OCI-LY3 (cell line): ENCODE data around the gene IL11.

ENCODE experiments used
- H2AFZ ChIP-seq: fragments of 200-600, 300-600 bp; shearing (Covaris generic); 2 replicates; pipeline ENCODE4 v1.6.0; 2014; ENCODE audit warnings: antibody characterized with exemption, low read depth, low read length
- H3K27ac ChIP-seq: fragments of 200-600, 300-600 bp; sonication (generic); 2 replicates; pipeline ENCODE4 v1.5.1; 2014; ENCODE audit warnings: mild to moderate bottlenecking, low read length, moderate library complexity, mixed read lengths
- H3K27me3 ChIP-seq: fragments of 200-600, 300-600 bp; sonication (generic); 2 replicates; pipeline ENCODE4 v1.6.1; 2014; ENCODE audit warnings: low read depth, low read length, mixed read lengths
- H3K36me3 ChIP-seq: fragments of 200-600, 300-600 bp; sonication (generic); replicated peaks from 2 replicates; pipeline ENCODE3; 2014; ENCODE audit warnings: low read depth, low read length, mixed read lengths
- H3K4me1 ChIP-seq: fragments of 300-600, 200-600 bp; sonication (generic); 2 replicates; pipeline ENCODE4 v1.6.1; 2014; ENCODE audit warnings: low read length, mixed read lengths
- H3K4me2 ChIP-seq: fragments of 200-600, 300-600 bp; sonication (generic); 2 replicates; pipeline ENCODE4 v1.6.1; 2014; ENCODE audit warnings: low read length, mixed read lengths
- H3K4me3 ChIP-seq: fragments of 300-600, 200-600 bp; sonication (generic); 2 replicates; pipeline ENCODE4 v1.5.1; 2014; ENCODE audit warnings: antibody characterized with exemption, mild to moderate bottlenecking, low read length, moderate library complexity
- H3K79me2 ChIP-seq: fragments of 300-600, 200-600 bp; shearing (Covaris generic); 2 replicates; pipeline ENCODE4 v1.6.1; 2014; ENCODE audit warnings: mild to moderate bottlenecking, low read length, mixed read lengths
- H3K9ac ChIP-seq: fragments of 300-600, 200-600 bp; shearing (Covaris generic); 2 replicates; pipeline ENCODE4 v1.6.0; 2014; ENCODE audit warnings: mild to moderate bottlenecking, low read length, moderate library complexity
- H3K9me3 ChIP-seq: fragments of 200-600, 300-600 bp; shearing (Covaris generic); 2 replicates; pipeline ENCODE4 v1.6.1; 2014; ENCODE audit warnings: low read length, mixed read lengths; ENCODE audit not compliant: insufficient read depth
- H4K20me1 ChIP-seq: fragments of 200-600, 300-600 bp; sonication (generic); 2 replicates; pipeline ENCODE4 v1.6.1; 2016; ENCODE audit warnings: low read length, mixed read lengths; ENCODE audit not compliant: insufficient read depth
- EZH2phosphoT487 ChIP-seq: fragments of 200-600 bp; shearing (Covaris generic); IDR thresholded peaks from 2 replicates; pipeline ENCODE4 v1.6.1; 2018; ENCODE audit warnings: antibody characterized with exemption, mixed run types, low read depth
- TF ChIP-seq, protein P1 (sequence below): fragments of 200-600, 300-600 bp; sonication (generic); IDR thresholded peaks from 2 replicates; pipeline ENCODE4 v1.5.1; 2014; ENCODE audit warnings: antibody characterized with exemption, low read length, low read depth

The IL11 gene

DNA sequence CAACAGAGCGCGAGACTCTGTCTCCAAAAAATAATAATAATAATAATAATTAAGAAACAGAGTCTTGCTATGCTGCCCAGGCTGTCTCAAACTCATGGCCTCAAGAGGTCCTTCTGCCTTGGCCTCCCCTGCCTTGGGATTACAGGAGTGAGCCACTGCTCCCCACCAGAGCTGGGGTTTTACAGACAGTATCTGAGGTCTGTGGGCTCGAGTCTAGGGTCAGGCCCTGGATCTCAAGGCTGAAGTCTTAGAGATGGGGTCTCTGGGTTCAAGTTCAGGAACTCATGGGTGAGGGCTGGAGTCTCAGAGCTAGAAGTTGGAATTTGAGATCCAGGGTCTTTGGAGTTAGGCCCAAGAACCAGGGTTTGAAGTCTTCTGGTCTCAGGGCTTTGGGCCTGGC, 3.5 kb downstream of the IL11 start:
- Histone ChIP-seq H4K20me1 (no peaks in the 10 kb centered on the region), H3K4me2 (no peak overlapping the region), H3K9ac (no peak overlapping the region), H3K36me3 (no peaks in the 10 kb centered on the region), H2AFZ (no peak overlapping the region), H3K27me3 (peaks cover 7% of the 10 kb centered on the region; the same call in 1 of the 2 replicates), H3K9me3 (no peaks in the 10 kb centered on the region), H3K27ac (no peak overlapping the region), H3K79me2 (no peaks in the 10 kb centered on the region), H3K4me3 (no peak overlapping the region), H3K4me1 (no peaks in the 10 kb centered on the region)
- no peak for TF ChIP-seq EZH2phosphoT487
- TF ChIP-seq, protein P1, sequence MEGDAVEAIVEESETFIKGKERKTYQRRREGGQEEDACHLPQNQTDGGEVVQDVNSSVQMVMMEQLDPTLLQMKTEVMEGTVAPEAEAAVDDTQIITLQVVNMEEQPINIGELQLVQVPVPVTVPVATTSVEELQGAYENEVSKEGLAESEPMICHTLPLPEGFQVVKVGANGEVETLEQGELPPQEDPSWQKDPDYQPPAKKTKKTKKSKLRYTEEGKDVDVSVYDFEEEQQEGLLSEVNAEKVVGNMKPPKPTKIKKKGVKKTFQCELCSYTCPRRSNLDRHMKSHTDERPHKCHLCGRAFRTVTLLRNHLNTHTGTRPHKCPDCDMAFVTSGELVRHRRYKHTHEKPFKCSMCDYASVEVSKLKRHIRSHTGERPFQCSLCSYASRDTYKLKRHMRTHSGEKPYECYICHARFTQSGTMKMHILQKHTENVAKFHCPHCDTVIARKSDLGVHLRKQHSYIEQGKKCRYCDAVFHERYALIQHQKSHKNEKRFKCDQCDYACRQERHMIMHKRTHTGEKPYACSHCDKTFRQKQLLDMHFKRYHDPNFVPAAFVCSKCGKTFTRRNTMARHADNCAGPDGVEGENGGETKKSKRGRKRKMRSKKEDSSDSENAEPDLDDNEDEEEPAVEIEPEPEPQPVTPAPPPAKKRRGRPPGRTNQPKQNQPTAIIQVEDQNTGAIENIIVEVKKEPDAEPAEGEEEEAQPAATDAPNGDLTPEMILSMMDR = no peak

GRCh38 chr19:55365964-55366363, 4.3 kb downstream of the IL11 start:
- TF ChIP-seq, protein P1 = no peak
- TF ChIP-seq EZH2phosphoT487 = no peak
- H3K27ac ChIP-seq = no peak overlapping the region

GRCh38 chr19:55365245-55365644, 5.0 kb downstream of the IL11 start:
- Histone ChIP-seq H3K4me2 (no peak overlapping the region), H3K27me3 (no peaks in the 10 kb centered on the region), H4K20me1 (no peaks in the 10 kb centered on the region), H3K9ac (no peak overlapping the region), H3K9me3 (no peaks in the 10 kb centered on the region), H3K79me2 (no peaks in the 10 kb centered on the region), H3K27ac (no peak overlapping the region), H3K4me3 (no peak overlapping the region), H3K36me3 (no peaks in the 10 kb centered on the region), H3K4me1 (no peaks in the 10 kb centered on the region), H2AFZ (no peak overlapping the region)
- no peak for TF ChIP-seq EZH2phosphoT487
- TF ChIP-seq, protein P1 = no peak

More at GRCh38 chr19:55365964-55366363, 4.3 kb downstream of the IL11 start:
- H3K79me2 ChIP-seq = no peaks in the 10 kb centered on the region
- no peak overlapping the region for H2AFZ ChIP-seq
- no peaks in the 10 kb centered on the region for H3K4me1 ChIP-seq
- no peaks in the 10 kb centered on the region for H4K20me1 ChIP-seq
- H3K9me3 ChIP-seq = no peaks in the 10 kb centered on the region
- H3K27me3 ChIP-seq = 0 out of 2 replicates have a peak, but pooled peaks cover 4% of the 10 kb centered on the region
- H3K36me3 ChIP-seq = no peaks in the 10 kb centered on the region
- H3K4me2 ChIP-seq = no peak overlapping the region
- no peak overlapping the region for H3K9ac ChIP-seq
- no peak overlapping the region for H3K4me3 ChIP-seq

DNA sequence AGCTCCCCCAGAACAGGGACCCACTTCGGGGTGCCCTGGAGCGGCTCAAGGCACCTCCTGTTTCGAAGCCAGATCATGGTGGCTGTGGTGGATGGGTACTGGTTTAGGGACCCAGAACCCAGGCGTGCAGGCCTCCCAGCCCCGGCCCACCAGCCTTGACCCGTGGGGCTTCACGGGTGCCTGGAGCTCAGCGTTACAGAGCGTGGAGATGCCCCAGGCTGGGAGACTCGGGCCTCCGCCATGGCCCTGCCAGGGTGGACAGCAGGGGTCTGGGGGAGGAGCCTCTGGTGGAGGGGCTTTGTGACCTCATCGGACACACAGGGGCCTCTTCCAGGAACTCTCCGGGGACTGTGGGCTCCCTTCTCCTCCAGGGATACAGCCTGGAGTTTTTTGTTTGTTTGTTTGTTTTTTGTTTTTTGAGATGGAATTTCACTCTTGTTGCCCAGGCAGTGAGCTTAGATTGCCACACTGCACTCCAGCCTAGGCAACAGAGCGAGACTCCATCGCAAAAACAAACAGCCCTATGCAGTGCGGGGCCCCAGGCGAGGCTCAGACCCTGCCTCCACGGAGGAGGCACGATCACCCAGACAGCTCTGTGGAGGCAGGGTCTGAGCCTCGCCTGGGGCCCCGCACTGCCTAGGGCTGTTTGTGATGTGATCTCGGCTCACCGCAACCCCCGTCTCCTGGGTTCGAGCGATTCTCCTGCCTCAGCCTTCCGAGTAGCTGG, 7.1 kb downstream of the IL11 start, which contains the start of gene GARIN5B:
TSS of gene GARIN5B (minus strand) at position 271 of the 727 bp plus-strand sequence. CDS start at position 77, 194 bp downstream.
- TF ChIP-seq, protein P1 = no peak
- TF ChIP-seq EZH2phosphoT487 = no peak
- no peaks in the 10 kb centered on the region for H3K4me1 ChIP-seq
- H3K9me3 ChIP-seq = no peaks in the 10 kb centered on the region
- no peaks in the 10 kb centered on the region for H4K20me1 ChIP-seq
- H3K4me2 ChIP-seq = no peak within 1 kb of the TSS
- no peaks in the 10 kb centered on the region for H3K36me3 ChIP-seq
- H3K79me2 ChIP-seq = no peaks in the 10 kb centered on the region
- H2AFZ ChIP-seq = no peak within 1 kb of the TSS
- no peaks in the 10 kb centered on the region for H3K27me3 ChIP-seq
- H3K4me3 ChIP-seq = no peak within 1 kb of the TSS
- H3K9ac ChIP-seq = no peak within 1 kb of the TSS
- no peak within 1 kb of the TSS for H3K27ac ChIP-seq
